ENCODE results near the gene ELP1. TPM values are rescaled to one million over a fixed set of nuclear protein-coding genes. Genes with fewer than 3 reads are reported as not detected.

Gene ELP1
- total and polyA plus RNA-seq, 2 donors from 2014 or later, result 12.9 to 25.2 TPM

GRCh38 chr9:108910402-108910801 lies 23.5 kb downstream of the ELP1 start:
- H3K4me1 ChIP-seq (ENCODE audit: control insufficient read depth in 2 of 3, insufficient read depth in 2 of 3, low read depth in 1 of 3, low read length in 3 of 3), result no peaks in the 10 kb centered on the region
- no peaks in the 10 kb centered on the region for H3K27me3 ChIP-seq (ENCODE audit: control insufficient read depth, insufficient read depth, low read length)
- no peak overlapping the region for H3K27ac ChIP-seq (ENCODE audit: low read depth in 2 of 2, low read length in 2 of 2)
- H3K9me3 ChIP-seq (ENCODE audit: control insufficient read depth in 2 of 3, insufficient read depth in 1 of 3, low read length in 3 of 3), result no peaks in the 10 kb centered on the region
- no peak for TF ChIP-seq CTCF (IDR thresholded peaks at IDR 0.05; ENCODE audit: borderline replicate concordance, extremely low read depth, insufficient read depth)
- DNase-seq, result no peak
- intact Hi-C loops (cut with DNase I), result no loop called here
- no peak overlapping the region for H3K4me3 ChIP-seq (ENCODE audit: low read length in 3 of 3)
- H3K36me3 ChIP-seq (ENCODE audit: control insufficient read depth in 2 of 3, insufficient read depth in 3 of 3, low read length in 3 of 3), result peaks cover 5 to 59% (median 23%) of the 10 kb centered on the region in 3 donors
- no peak overlapping the region for H3K9ac ChIP-seq (ENCODE audit: low read length in 3 of 3)
- no peak for FAIRE-seq

GRCh38 chr9:108905494-108905893 lies 28.4 kb downstream of the ELP1 start:
- no peak for TF ChIP-seq CTCF (IDR thresholded peaks at IDR 0.05; ENCODE audit: borderline replicate concordance, extremely low read depth, insufficient read depth)
- Histone ChIP-seq H3K36me3 (ENCODE audit: control insufficient read depth in 2 of 3, insufficient read depth in 3 of 3, low read length in 3 of 3) (peaks cover 2 to 66% (median 41%) of the 10 kb centered on the region in 3 donors), H3K4me1 (ENCODE audit: control insufficient read depth in 2 of 3, insufficient read depth in 2 of 3, low read depth in 1 of 3, low read length in 3 of 3) (no peaks in the 10 kb centered on the region), H3K9ac (ENCODE audit: low read length in 3 of 3) (no peak overlapping the region), H3K27ac (ENCODE audit: low read depth in 2 of 2, low read length in 2 of 2) (no peak overlapping the region), H3K27me3 (ENCODE audit: control insufficient read depth, insufficient read depth, low read length) (no peaks in the 10 kb centered on the region), H3K4me3 (ENCODE audit: low read length in 3 of 3) (no peak overlapping the region), H3K9me3 (ENCODE audit: control insufficient read depth in 2 of 3, insufficient read depth in 1 of 3, low read length in 3 of 3) (no peaks in the 10 kb centered on the region)
- intact Hi-C loops (cut with DNase I), result no loop called here
- DNase-seq (no peak), FAIRE-seq (no peak)

GRCh38 chr9:108904161-108904560 lies 29.8 kb downstream of the ELP1 start:
- Histone ChIP-seq H3K4me3 (ENCODE audit: low read length in 3 of 3) (no peak overlapping the region), H3K36me3 (ENCODE audit: control insufficient read depth in 2 of 3, insufficient read depth in 3 of 3, low read length in 3 of 3) (peaks cover 0 to 70% (median 40%) of the 10 kb centered on the region in 3 donors), H3K27me3 (ENCODE audit: control insufficient read depth, insufficient read depth, low read length) (no peaks in the 10 kb centered on the region), H3K9me3 (ENCODE audit: control insufficient read depth in 2 of 3, insufficient read depth in 1 of 3, low read length in 3 of 3) (no peaks in the 10 kb centered on the region), H3K27ac (ENCODE audit: low read depth in 2 of 2, low read length in 2 of 2) (no peak overlapping the region), H3K4me1 (ENCODE audit: control insufficient read depth in 2 of 3, insufficient read depth in 2 of 3, low read depth in 1 of 3, low read length in 3 of 3) (no peaks in the 10 kb centered on the region), H3K9ac (ENCODE audit: low read length in 3 of 3) (no peak overlapping the region)
- FAIRE-seq, result no peak
- no peak for DNase-seq
- TF ChIP-seq CTCF (IDR thresholded peaks at IDR 0.05; ENCODE audit: borderline replicate concordance, extremely low read depth, insufficient read depth), result no peak
- intact Hi-C loops (cut with DNase I), result no loop called here

Data from kidney (tissue), 14 donors.